Neural crest cell (in vitro differentiated cells): ENCODE data around the gene JCHAIN. TPM values are rescaled to one million over a fixed set of nuclear protein-coding genes. Genes with fewer than 3 reads are reported as not detected.
"Not testable (repeated sequence)": the region's sequence is repeated elsewhere in the genome, so short reads cannot be mapped to it uniquely, and the experiment has no call there.

Experiments used
- DNase-seq: peaks from one replicate; pipeline ENCODE4 v3.0.0; 2021; ENCODE audit warnings: low read depth, mixed read lengths, low spot score
- H3K27ac Mint-ChIP-seq: one replicate; pipeline ENCODE4 v1.8.0; 2021; ENCODE audit warnings: mild to moderate bottlenecking, mixed read lengths; ENCODE audit not compliant: unreplicated experiment
- H3K27me3 Mint-ChIP-seq: 2 replicates; pipeline ENCODE4 v1.8.0; 2021; ENCODE audit warnings: low read depth, mild to moderate bottlenecking, mixed read lengths
- H3K36me3 Mint-ChIP-seq: 2 replicates; pipeline ENCODE4 v1.8.0; 2021; ENCODE audit warnings: low read depth, mild to moderate bottlenecking, mixed read lengths
- H3K4me1 Mint-ChIP-seq: 2 replicates; pipeline ENCODE4 v1.8.0; 2021; ENCODE audit warnings: mixed read lengths
- H3K4me3 Mint-ChIP-seq: one replicate; pipeline ENCODE4 v1.8.0; 2021; ENCODE audit warnings: mild to moderate bottlenecking, mixed read lengths
- H3K9me3 Mint-ChIP-seq: 2 replicates; pipeline ENCODE4 v1.8.0; 2021; ENCODE audit warnings: mixed read lengths
- total RNA-seq: library from RNA; stranded (reverse); gene quantifications from 2 replicates; pipeline ENCODE4 v1.2.1, GENCODE V29; 2021
- TF ChIP-seq, protein P1 (sequence below): fragments of 200-600 bp; sonication (generic); conservative IDR thresholded peaks from 2 replicates; pipeline ENCODE4 v1.5.0; 2021; ENCODE audit warnings: antibody characterized with exemption, mild to moderate bottlenecking

The JCHAIN gene
- total RNA-seq, 1 donor from 2014 or later, result not detected

- Mint-ChIP-seq H3K27me3 (peaks cover 5% of the 10 kb centered on the region), H3K4me3 (no peak overlapping the region), H3K9me3 (no peaks in the 10 kb centered on the region), H3K4me1 (no peaks in the 10 kb centered on the region), H3K27ac (no peak overlapping the region), H3K36me3 (no peaks in the 10 kb centered on the region)
- TF ChIP-seq, protein P1, sequence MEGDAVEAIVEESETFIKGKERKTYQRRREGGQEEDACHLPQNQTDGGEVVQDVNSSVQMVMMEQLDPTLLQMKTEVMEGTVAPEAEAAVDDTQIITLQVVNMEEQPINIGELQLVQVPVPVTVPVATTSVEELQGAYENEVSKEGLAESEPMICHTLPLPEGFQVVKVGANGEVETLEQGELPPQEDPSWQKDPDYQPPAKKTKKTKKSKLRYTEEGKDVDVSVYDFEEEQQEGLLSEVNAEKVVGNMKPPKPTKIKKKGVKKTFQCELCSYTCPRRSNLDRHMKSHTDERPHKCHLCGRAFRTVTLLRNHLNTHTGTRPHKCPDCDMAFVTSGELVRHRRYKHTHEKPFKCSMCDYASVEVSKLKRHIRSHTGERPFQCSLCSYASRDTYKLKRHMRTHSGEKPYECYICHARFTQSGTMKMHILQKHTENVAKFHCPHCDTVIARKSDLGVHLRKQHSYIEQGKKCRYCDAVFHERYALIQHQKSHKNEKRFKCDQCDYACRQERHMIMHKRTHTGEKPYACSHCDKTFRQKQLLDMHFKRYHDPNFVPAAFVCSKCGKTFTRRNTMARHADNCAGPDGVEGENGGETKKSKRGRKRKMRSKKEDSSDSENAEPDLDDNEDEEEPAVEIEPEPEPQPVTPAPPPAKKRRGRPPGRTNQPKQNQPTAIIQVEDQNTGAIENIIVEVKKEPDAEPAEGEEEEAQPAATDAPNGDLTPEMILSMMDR, result no peak
- DNase-seq, result no peak
Measured at GRCh38 chr4:70660106-70660505, 6.2 kb downstream of the JCHAIN start.

DNA sequence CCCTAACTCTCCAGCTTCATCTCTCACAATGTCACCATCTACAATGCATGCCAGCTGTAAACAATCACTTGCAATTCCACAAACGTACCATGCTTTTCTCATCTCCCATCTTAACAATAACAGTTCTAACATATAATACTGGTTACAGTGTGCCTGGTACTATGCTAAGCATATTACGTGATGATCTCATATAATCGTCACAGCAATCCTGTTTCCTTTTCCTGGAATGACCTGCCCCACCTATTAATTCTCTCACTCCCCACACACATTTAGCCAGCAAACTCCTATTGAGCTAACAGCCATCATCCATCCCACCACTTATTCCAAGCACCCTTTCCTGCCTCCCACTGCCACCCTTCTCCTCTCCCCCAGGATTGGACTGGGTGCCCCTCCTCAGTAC is 7.9 kb downstream of the JCHAIN start:
- Mint-ChIP-seq H3K9me3 (no peaks in the 10 kb centered on the region), H3K4me3 (no peak overlapping the region), H3K27me3 (peaks cover 13% of the 10 kb centered on the region), H3K36me3 (no peaks in the 10 kb centered on the region), H3K27ac (no peak overlapping the region), H3K4me1 (no peaks in the 10 kb centered on the region)
- no peak for DNase-seq
- TF ChIP-seq, protein P1, result no peak

DNA sequence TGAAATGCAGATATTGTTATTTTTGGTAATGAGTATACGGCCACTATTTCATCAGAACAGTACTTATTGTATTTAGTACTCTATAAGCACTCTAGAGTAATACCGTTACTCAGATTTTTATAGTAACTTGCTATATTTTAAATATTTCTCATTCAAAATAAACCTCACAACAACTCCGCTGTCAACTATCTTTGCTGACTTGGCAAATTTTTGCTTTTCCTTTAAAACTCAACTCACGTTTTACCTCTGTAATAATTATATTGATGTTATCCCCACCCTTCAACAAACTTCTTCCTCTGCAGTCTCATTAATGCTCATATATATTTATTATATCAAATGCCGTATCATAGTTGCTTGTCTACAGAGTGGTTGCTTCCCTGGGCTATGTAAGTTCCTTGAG is 9.0 kb downstream of the JCHAIN start:
- TF ChIP-seq, protein P1, result no peak
- Mint-ChIP-seq H3K36me3 (no peaks in the 10 kb centered on the region), H3K4me1 (no peaks in the 10 kb centered on the region), H3K27ac (no peak overlapping the region), H3K9me3 (no peaks in the 10 kb centered on the region), H3K27me3 (peaks cover 13% of the 10 kb centered on the region), H3K4me3 (no peak overlapping the region)
- DNase-seq, result no peak

- no peaks in the 10 kb centered on the region for H3K9me3 Mint-ChIP-seq
Measured at GRCh38 chr4:70654605-70655011, 11.7 kb downstream of the JCHAIN start.

GRCh38 chr4:70651864-70652506 is 14.3 kb downstream of the JCHAIN start:
- Mint-ChIP-seq H3K27me3 (peaks cover 8% of the 10 kb centered on the region), H3K27ac (no peak overlapping the region), H3K4me3 (no peak overlapping the region), H3K4me1 (no peaks in the 10 kb centered on the region), H3K36me3 (no peaks in the 10 kb centered on the region), H3K9me3 (no peaks in the 10 kb centered on the region)
- TF ChIP-seq, protein P1, result peak; percentile 72
- no peak for DNase-seq

More at GRCh38 chr4:70654605-70655011, 11.7 kb downstream of the JCHAIN start:
- Mint-ChIP-seq H3K4me1 (no peaks in the 10 kb centered on the region), H3K27ac (no peak overlapping the region), H3K36me3 (no peaks in the 10 kb centered on the region), H3K27me3 (peaks cover 13% of the 10 kb centered on the region), H3K4me3 (no peak overlapping the region)
- TF ChIP-seq, protein P1, result no peak
- no peak for DNase-seq

- H3K4me1 Mint-ChIP-seq, H3K27me3 Mint-ChIP-seq, H3K36me3 Mint-ChIP-seq, H3K4me3 Mint-ChIP-seq, H3K9me3 Mint-ChIP-seq, H3K27ac Mint-ChIP-seq, DNase-seq: not testable (repeated sequence)
Measured at GRCh38 chr4:70650741-70651140, 15.6 kb downstream of the JCHAIN start.
